ENCODE results near the gene ADGRB3.

GRCh38 chr6:69181964-69182363 is 546.9 kb downstream of the ADGRB3 start:
- TF ChIP-seq CTCF (IDR thresholded peaks at IDR 0.05) (no peak), RCOR1 (IDR thresholded peaks at IDR 0.05; ENCODE audit: low read length) (no peak), FOXJ3 (CRISPR knock-in tag; IDR thresholded peaks at IDR 0.05) (no peak), MXI1 (IDR thresholded peaks at IDR 0.05; ENCODE audit: low read depth, low read length) (no peak), POLR2AphosphoS5 (IDR thresholded peaks at IDR 0.05; ENCODE audit: low read depth, low read length) (no peak), TCF12 (IDR thresholded peaks at IDR 0.05) (no peak), REST (IDR thresholded peaks at IDR 0.05; ENCODE audit: low read depth, low read length) (no peak), TAF1 (IDR thresholded peaks at IDR 0.05; ENCODE audit: borderline replicate concordance, low read depth, low read length) (no peak), MAX (IDR thresholded peaks at IDR 0.05; ENCODE audit: low read depth) (no peak), EP300 (IDR thresholded peaks at IDR 0.05; ENCODE audit: borderline replicate concordance in 1 of 2, low read depth in 1 of 2, low read length in 1 of 2) (no peak)
